ENCODE results near the gene FBXL5. TPM values are rescaled to one million over a fixed set of nuclear protein-coding genes. Genes with fewer than 3 reads are reported as not detected.
A peak's percentile ranks its signal among the peaks of the same experiment; 100 is the strongest.

Gene FBXL5
- total and polyA plus RNA-seq, 2 of the 13 experiments (the other 11 are each of a cell fraction or from before 2014, with no cell fraction given): 17.4 to 45.3 TPM

DNA sequence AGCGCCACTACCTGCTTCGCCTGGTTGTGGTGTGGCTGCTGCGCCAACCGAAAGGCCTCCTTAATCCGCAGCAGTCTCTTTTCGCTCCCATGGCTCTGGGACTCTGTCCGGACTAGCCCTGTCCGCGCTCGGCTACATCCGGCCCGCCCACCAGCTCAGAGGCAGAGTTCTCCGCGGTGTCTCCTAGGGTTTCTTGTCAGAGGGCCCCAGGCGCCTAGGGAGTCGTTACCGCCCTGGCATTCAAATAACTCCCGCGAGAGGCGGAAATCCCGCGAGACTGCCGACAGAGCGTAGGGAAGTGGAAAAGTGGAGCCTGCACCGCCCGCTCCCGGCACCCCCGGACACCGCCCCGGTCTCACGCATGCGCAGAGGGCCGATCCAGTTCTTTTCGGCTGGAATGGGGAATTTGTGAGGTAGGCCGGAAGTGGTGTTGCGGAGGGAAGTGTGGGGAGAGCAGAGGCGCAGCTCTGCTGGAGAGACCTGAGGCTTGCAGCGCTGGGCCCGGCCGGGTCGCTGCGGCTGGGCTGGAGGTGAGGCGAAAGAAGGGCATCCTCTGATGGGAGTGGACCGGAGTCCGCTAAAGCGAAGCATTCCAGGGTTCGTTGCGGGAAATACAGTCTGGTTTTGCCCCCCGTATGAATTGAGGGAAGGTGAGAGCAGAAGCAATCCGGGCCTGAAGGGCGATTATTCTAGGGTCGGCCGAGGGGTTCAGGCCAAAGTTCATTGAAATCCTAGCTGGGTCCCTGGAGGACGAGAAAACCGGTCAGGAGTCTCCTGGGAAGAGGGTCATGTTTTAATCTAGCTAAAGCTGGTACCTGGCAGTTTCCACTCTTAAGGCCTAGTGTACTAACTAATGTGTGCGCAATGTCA is 26.4 kb upstream of the FBXL5 start, which contains the start of gene FAM200B (continued):
- TF ChIP-seq, protein P1, sequence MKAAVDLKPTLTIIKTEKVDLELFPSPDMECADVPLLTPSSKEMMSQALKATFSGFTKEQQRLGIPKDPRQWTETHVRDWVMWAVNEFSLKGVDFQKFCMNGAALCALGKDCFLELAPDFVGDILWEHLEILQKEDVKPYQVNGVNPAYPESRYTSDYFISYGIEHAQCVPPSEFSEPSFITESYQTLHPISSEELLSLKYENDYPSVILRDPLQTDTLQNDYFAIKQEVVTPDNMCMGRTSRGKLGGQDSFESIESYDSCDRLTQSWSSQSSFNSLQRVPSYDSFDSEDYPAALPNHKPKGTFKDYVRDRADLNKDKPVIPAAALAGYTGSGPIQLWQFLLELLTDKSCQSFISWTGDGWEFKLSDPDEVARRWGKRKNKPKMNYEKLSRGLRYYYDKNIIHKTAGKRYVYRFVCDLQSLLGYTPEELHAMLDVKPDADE (CRISPR knock-in tag; IDR thresholded peaks at IDR 0.05): peak; percentile 60; the same call in 1 of the 2 replicates
- no peak for TF ChIP-seq ZNF674 (CRISPR knock-in tag; IDR thresholded peaks at IDR 0.05; ENCODE audit: low read depth)
- TF ChIP-seq ZXDC (CRISPR knock-in tag; IDR thresholded peaks at IDR 0.05): no peak
- TF ChIP-seq TAF15 (IDR thresholded peaks at IDR 0.05; ENCODE audit: low read depth, low read length, poor library complexity, severe bottlenecking): no peak
- TF ChIP-seq ZNF230 (CRISPR knock-in tag; IDR thresholded peaks at IDR 0.05): peak; percentile 56; the same call in 1 of the 2 replicates
- no peak for TF ChIP-seq ZNF562 (CRISPR knock-in tag; IDR thresholded peaks at IDR 0.05; ENCODE audit: borderline replicate concordance)
- peak; percentile 98 for TF ChIP-seq POLR2G (IDR thresholded peaks at IDR 0.05; ENCODE audit: low read depth, low read length)
- TF ChIP-seq MEF2D (CRISPR knock-in tag; IDR thresholded peaks at IDR 0.05): peak; percentile 73; the same call in 1 of the 2 replicates
- no peak for TF ChIP-seq ZNF530 (CRISPR knock-in tag; IDR thresholded peaks at IDR 0.05; ENCODE audit: low read depth)
- TF ChIP-seq, protein P2, sequence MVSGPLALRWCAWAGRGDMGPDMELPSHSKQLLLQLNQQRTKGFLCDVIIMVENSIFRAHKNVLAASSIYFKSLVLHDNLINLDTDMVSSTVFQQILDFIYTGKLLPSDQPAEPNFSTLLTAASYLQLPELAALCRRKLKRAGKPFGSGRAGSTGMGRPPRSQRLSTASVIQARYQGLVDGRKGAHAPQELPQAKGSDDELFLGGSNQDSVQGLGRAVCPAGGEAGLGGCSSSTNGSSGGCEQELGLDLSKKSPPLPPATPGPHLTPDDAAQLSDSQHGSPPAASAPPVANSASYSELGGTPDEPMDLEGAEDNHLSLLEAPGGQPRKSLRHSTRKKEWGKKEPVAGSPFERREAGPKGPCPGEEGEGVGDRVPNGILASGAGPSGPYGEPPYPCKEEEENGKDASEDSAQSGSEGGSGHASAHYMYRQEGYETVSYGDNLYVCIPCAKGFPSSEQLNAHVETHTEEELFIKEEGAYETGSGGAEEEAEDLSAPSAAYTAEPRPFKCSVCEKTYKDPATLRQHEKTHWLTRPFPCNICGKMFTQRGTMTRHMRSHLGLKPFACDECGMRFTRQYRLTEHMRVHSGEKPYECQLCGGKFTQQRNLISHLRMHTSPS (CRISPR knock-in tag; IDR thresholded peaks at IDR 0.05; ENCODE audit: low read depth): peak; percentile 26; the same call in 1 of the 2 replicates
- peak; percentile 82 for TF ChIP-seq KAT7 (CRISPR knock-in tag; IDR thresholded peaks at IDR 0.05; ENCODE audit: borderline replicate concordance)
- TF ChIP-seq ZSCAN25 (CRISPR knock-in tag; IDR thresholded peaks at IDR 0.05): peak; percentile 99
- peak; percentile 86 to 88 for TF ChIP-seq POLR2A (IDR thresholded peaks at IDR 0.05; ENCODE audit: insufficient read depth in 1 of 2, low read depth in 2 of 2, low read length in 2 of 2)
- TF ChIP-seq ZBTB8A (CRISPR knock-in tag; IDR thresholded peaks at IDR 0.05; ENCODE audit: borderline replicate concordance, low read depth): no peak
- no peak for TF ChIP-seq ZNF276 (CRISPR knock-in tag; IDR thresholded peaks at IDR 0.05; ENCODE audit: low read depth)
- TF ChIP-seq MED1 (CRISPR knock-in tag; IDR thresholded peaks at IDR 0.05): peak; percentile 73
- no peak for TF ChIP-seq ARID3A (IDR thresholded peaks at IDR 0.05; ENCODE audit: low read depth, low read length)
- TF ChIP-seq CEBPG (CRISPR knock-in tag; IDR thresholded peaks at IDR 0.05): peak; percentile 18; the same call in 1 of the 2 replicates
- TF ChIP-seq CBFB (CRISPR knock-in tag; IDR thresholded peaks at IDR 0.05): no peak
- TF ChIP-seq NFE2L2 (IDR thresholded peaks at IDR 0.05; ENCODE audit: low read length): no peak
- TF ChIP-seq NR2F2 (IDR thresholded peaks at IDR 0.05; ENCODE audit: borderline replicate concordance, low read depth): no peak
